Activated CD4-positive, CD25-positive, alpha-beta regulatory T cell treated with anti-CD3 and anti-CD28 coated beads, Interleukin-2, amount 50 U/mL, for 16 hours (primary cell): ENCODE data around the gene CASP12.

ENCODE experiments used
- DNase-seq: peaks from one replicate; pipeline ENCODE4 v3.0.0-alpha.2; 2020; ENCODE audit warnings: low read depth, low spot score

CASP12 gene

DNA sequence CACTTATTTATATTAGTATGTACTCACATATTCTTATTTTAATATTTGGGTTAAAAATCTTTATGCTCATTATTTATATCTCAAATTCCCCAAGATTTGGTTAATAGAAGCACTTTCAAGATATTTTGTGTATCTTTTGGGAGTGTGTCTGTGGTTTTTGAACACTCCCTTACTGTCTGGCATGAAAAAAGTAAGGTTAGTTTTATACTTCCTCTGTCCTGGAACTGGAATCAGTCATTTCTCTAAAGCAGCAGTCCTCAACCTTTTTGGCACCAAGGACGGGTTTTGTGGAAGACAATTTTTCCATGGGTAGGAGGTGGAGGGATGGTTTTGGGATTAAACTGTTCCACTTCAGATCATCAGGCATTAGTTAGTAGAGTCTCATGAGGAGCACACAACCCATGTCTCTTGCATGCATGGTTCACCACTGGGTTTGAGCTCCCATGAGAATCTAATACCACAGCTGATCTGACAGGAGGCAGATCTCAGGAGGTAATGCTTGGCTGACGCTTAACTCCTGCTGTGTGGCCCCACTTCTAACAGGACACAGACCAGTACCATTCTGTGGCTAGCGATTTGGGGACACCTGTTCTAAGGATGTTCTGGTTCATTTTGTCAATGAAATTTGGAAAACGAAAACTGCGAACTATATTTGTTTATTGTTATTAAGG is 60.2 kb downstream of the CASP12 start:
- DNase-seq: no peak

GRCh38 chr11:104836691-104837090 is 61.6 kb downstream of the CASP12 start:
- DNase-seq: no peak
